IMR-90 (cell line): Measurements from ENCODE around the gene NFE2L2. TPM values are rescaled to one million over a fixed set of nuclear protein-coding genes. Genes with fewer than 3 reads are reported as not detected.

Source experiments
- ATAC-seq: fragments of 200-7000 bp; cut with Tn5 transposase; 2 replicates; pipeline ENCODE4 v1.9.1; 2020; ENCODE audit warnings: low read depth, mild to moderate bottlenecking, moderate library complexity
- BruUV-seq: library from RNA; stranded (reverse); fragments of 400-500 nt; replicated peaks from 2 replicates; lab custom pipeline; 2021; lab: Mats Ljungman, UMichigan
- CTCF ChIA-PET: fragments of 300-600 bp; formaldehyde crosslinking; extraction: SDS; loops from one replicate; lab custom pipeline; 2021; ENCODE audit warnings: antibody characterized with exemption; lab: Yijun Ruan, JAX
- POLR2A ChIA-PET: fragments of 300-600 bp; sonication (Branson Sonifier 250); formaldehyde crosslinking; loops from one replicate; lab custom pipeline; 2022; ENCODE audit warnings: antibody characterized with exemption; ENCODE audit not compliant: unreplicated experiment; lab: Charles Lee
- DNase-seq: peaks from one replicate; pipeline ENCODE4 v3.0.0; 2013
- H2AFZ ChIP-seq: replicated peaks from 2 replicates; pipeline ENCODE3; 2013; ENCODE audit warnings: low read length, mild to moderate bottlenecking; ENCODE audit not compliant: poor library complexity
- H2AK5ac ChIP-seq: 2 replicates; pipeline ENCODE4 v1.6.1; 2013; ENCODE audit warnings: low read depth, low read length, inconsistent platforms
- H2AK9ac ChIP-seq: replicated peaks from 2 replicates; pipeline ENCODE3; 2013; ENCODE audit warnings: mild to moderate bottlenecking, low read depth, low read length, moderate library complexity; ENCODE audit not compliant: poor library complexity
- H2BK120ac ChIP-seq: 2 replicates; pipeline ENCODE4 v1.6.1; 2013; ENCODE audit warnings: low read depth, low read length, inconsistent platforms
- H2BK15ac ChIP-seq: 3 replicates; pipeline ENCODE4 v1.6.1; 2013; ENCODE audit warnings: low read depth, low read length, inconsistent platforms
- H2BK20ac ChIP-seq: 2 replicates; pipeline ENCODE4 v1.6.1; 2013; ENCODE audit warnings: low read depth, mild to moderate bottlenecking, inconsistent platforms, low read length, moderate library complexity
- H2BK5ac ChIP-seq: 2 replicates; pipeline ENCODE4 v1.6.1; 2013; ENCODE audit warnings: mild to moderate bottlenecking, low read depth, low read length, inconsistent platforms; ENCODE audit not compliant: poor library complexity, severe bottlenecking
- H3K14ac ChIP-seq: replicated peaks from 2 replicates; pipeline ENCODE4 v1.6.1; 2013; ENCODE audit warnings: low read depth, low read length, inconsistent platforms
- H3K18ac ChIP-seq: 2 replicates; pipeline ENCODE4 v1.6.1; 2013; ENCODE audit warnings: low read depth, low read length, control low read depth
- H3K23ac ChIP-seq: 2 replicates; pipeline ENCODE4 v1.6.1; 2013; ENCODE audit warnings: low read depth, low read length, inconsistent platforms
- H3K27ac ChIP-seq: 2 replicates; pipeline ENCODE4 v1.5.1; 2013; ENCODE audit warnings: mild to moderate bottlenecking, control low read depth, low read length; ENCODE audit not compliant: insufficient read depth
- H3K27me3 ChIP-seq: 2 replicates; pipeline ENCODE4 v1.6.1; 2013; ENCODE audit warnings: low read length; ENCODE audit not compliant: control insufficient read depth, insufficient read depth
- H3K36me3 ChIP-seq: 2 replicates; pipeline ENCODE4 v1.6.1; 2013; ENCODE audit warnings: low read length, mixed read lengths; ENCODE audit not compliant: control insufficient read depth, insufficient read depth
- H3K4ac ChIP-seq: 2 replicates; pipeline ENCODE4 v1.6.1; 2013; ENCODE audit warnings: low read depth, low read length, inconsistent platforms
- H3K4me1 ChIP-seq: 2 replicates; pipeline ENCODE4 v1.6.1; 2013; ENCODE audit warnings: low read length, mixed read lengths; ENCODE audit not compliant: control insufficient read depth, insufficient read depth
- H3K4me2 ChIP-seq: 2 replicates; pipeline ENCODE4 v1.6.1; 2013; ENCODE audit warnings: low read depth, mild to moderate bottlenecking, control low read depth, low read length, moderate library complexity
- H3K4me3 ChIP-seq: 2 replicates; pipeline ENCODE4 v1.5.1; 2013; ENCODE audit warnings: low read depth, mild to moderate bottlenecking, control low read depth, low read length, moderate library complexity; ENCODE audit not compliant: insufficient read depth
- H3K56ac ChIP-seq: 2 replicates; pipeline ENCODE4 v1.6.1; 2013; ENCODE audit warnings: low read length, inconsistent platforms; ENCODE audit not compliant: insufficient read depth; ENCODE audit errors: extremely low read depth
- H3K79me1 ChIP-seq, 2 experiments: 2 replicates each; pipeline ENCODE4 v1.6.1; 2013; ENCODE audit warnings: low read length in 2 of 2, inconsistent platforms in 1 of 2, low read depth in 1 of 2
- H3K9ac ChIP-seq: 2 replicates; pipeline ENCODE4 v1.6.1; 2013; ENCODE audit warnings: low read depth, low read length, control low read depth
- H3K9me1 ChIP-seq: 2 replicates; pipeline ENCODE4 v1.6.1; 2013; ENCODE audit warnings: low read length, inconsistent platforms; ENCODE audit not compliant: insufficient read depth
- H3K9me3 ChIP-seq: 2 replicates; pipeline ENCODE4 v1.6.1; 2013; ENCODE audit warnings: low read length; ENCODE audit not compliant: control insufficient read depth, insufficient read depth
- H4K20me1 ChIP-seq: 2 replicates; pipeline ENCODE4 v1.6.1; 2013; ENCODE audit warnings: low read length, inconsistent platforms; ENCODE audit not compliant: insufficient read depth
- H4K5ac ChIP-seq: 2 replicates; pipeline ENCODE4 v1.6.1; 2013; ENCODE audit warnings: mild to moderate bottlenecking, low read depth, low read length, control low read depth
- H4K8ac ChIP-seq, 2 experiments: 2 replicates each; pipeline ENCODE4 v1.6.1; 2013; ENCODE audit warnings: low read depth in 2 of 2, low read length in 2 of 2, control low read depth in 1 of 2, inconsistent platforms in 1 of 2
- H4K91ac ChIP-seq: 2 replicates; pipeline ENCODE4 v1.6.1; 2013; ENCODE audit warnings: low read depth, low read length, inconsistent platforms; ENCODE audit not compliant: insufficient read depth
- CEBPB ChIP-seq: IDR thresholded peaks from 2 replicates; pipeline ENCODE4 v1.6.1; 2012; ENCODE audit warnings: low read depth, low read length, improper control_type of control experiment
- MAZ ChIP-seq: IDR thresholded peaks from 2 replicates; pipeline ENCODE4 v1.6.1; 2012; ENCODE audit warnings: low read depth, mild to moderate bottlenecking, low read length, improper control_type of control experiment, moderate library complexity, borderline replicate concordance
- MXI1 ChIP-seq: IDR thresholded peaks from 2 replicates; pipeline ENCODE4 v1.6.1; 2012; ENCODE audit warnings: low read depth, mild to moderate bottlenecking, low read length, moderate library complexity, borderline replicate concordance
- RAD21 ChIP-seq: IDR thresholded peaks from 2 replicates; pipeline ENCODE4 v1.6.1; 2012; ENCODE audit warnings: low read length, improper control_type of control experiment
- WGBS, 2 experiments: methylation state at CpG; one replicate each; pipeline versions ENCODE4 v1.1.5 to v1.1.7; 2013; ENCODE audit warnings: missing lambda C conversion rate in 2 of 2; ENCODE audit not compliant: insufficient read length in 1 of 2; ENCODE audit errors: extremely low coverage in 2 of 2; 5-methylcytosine and 5-hydroxymethylcytosine counted together
- dilution Hi-C: fragments of 300-500 bp; cut with HindIII; formaldehyde crosslinking; loops from one replicate; pipeline ENCODE4 v1.14.3; 2018; ENCODE audit warnings: low sequenced_read_pairs; ENCODE audit not compliant: unreplicated experiment
- in situ Hi-C: fragments of 300-500 bp; cut with MboI; formaldehyde crosslinking; loops from 3 replicates; pipeline ENCODE4 v1.14.3; 2019; ENCODE audit warnings: low sequenced_read_pairs, inconsistent platforms, mixed read lengths
- intact Hi-C: fragments of 100-400 bp; cut with micrococcal nuclease; formaldehyde crosslinking; loops from 2 replicates; pipeline ENCODE4 v1.10.0; 2022
- polyA plus RNA-seq, 3 experiments: library from polyadenylated mRNA; depleted of rRNA; stranded (reverse); fragments of >200 nt; gene quantifications; 2 replicates each; pipeline ENCODE4 v1.2.3, GENCODE V29; 2012; ENCODE audit warnings: low replicate concordance in 1 of 3
- total RNA-seq: library from RNA; depleted of rRNA; stranded (reverse); fragments of >200 nt; gene quantifications from 2 replicates; pipeline ENCODE4 v1.2.3, GENCODE V29; 2012
- TF ChIP-seq, protein P1 (sequence below): fragments of 150-350 bp; IDR thresholded peaks from 2 replicates; pipeline ENCODE4 v1.6.1; 2016; ENCODE audit warnings: low read depth, mild to moderate bottlenecking, low read length, moderate library complexity, borderline replicate concordance

NFE2L2 gene
- total and polyA plus RNA-seq, 2 of the 4 experiments (the other 2 are of a cell fraction) = 72.7 to 83.5 TPM

GRCh38 chr2:177229442-177230242 is 34.9 kb downstream of the NFE2L2 start:
- BruUV-seq = no TSS peak
- Histone ChIP-seq H3K27me3 (no peaks in the 10 kb centered on the region), H3K56ac (no peak overlapping the region), H3K23ac (0 out of 2 replicates have a peak overlapping the region, but pooled peaks have one; percentile 62), H3K18ac (no peak overlapping the region), H3K9ac (no peak overlapping the region), H3K27ac (peak overlapping the region; percentile 14; the same call in 1 of the 2 replicates), H2BK15ac (no peak overlapping the region), H3K79me1 (peaks cover 24 to 44% of the 10 kb centered on the region in 2 experiments), H2AFZ (no peak overlapping the region), H2AK9ac (no peak overlapping the region), H3K4me2 (no peak overlapping the region), H2BK120ac (no peak overlapping the region), H4K8ac (no peak overlapping the region), H4K20me1 (peaks cover 41% of the 10 kb centered on the region), H3K9me1 (peaks cover 4% of the 10 kb centered on the region; the same call in 1 of the 2 replicates), H2AK5ac (no peak overlapping the region), H4K91ac (no peak overlapping the region), H4K5ac (no peak overlapping the region), H2BK20ac (no peak overlapping the region), H3K4me1 (peaks cover 8% of the 10 kb centered on the region; the same call in 1 of the 2 replicates), H2BK5ac (no peak overlapping the region), H3K4me3 (no peak overlapping the region), H3K14ac (0 out of 2 replicates have a peak overlapping the region, but pooled peaks have one; percentile 8), H3K36me3 (peaks cover 47% of the 10 kb centered on the region), H3K4ac (no peak overlapping the region), H3K9me3 (no peaks in the 10 kb centered on the region)
- 80% methylated on average over 4 of the region's 8 CpGs; no CpG with 5 or more reads in 1 of the 2 experiments for WGBS, 2 experiments
- ATAC-seq = no peak
- ChIA-PET CTCF (no interaction called here), POLR2A (no interaction called here)
- dilution Hi-C loops = no loop called here
- no peak for DNase-seq
- TF ChIP-seq MXI1 (no peak), RAD21 (no peak), CEBPB (no peak), MAZ (no peak)
- TF ChIP-seq, protein P1, sequence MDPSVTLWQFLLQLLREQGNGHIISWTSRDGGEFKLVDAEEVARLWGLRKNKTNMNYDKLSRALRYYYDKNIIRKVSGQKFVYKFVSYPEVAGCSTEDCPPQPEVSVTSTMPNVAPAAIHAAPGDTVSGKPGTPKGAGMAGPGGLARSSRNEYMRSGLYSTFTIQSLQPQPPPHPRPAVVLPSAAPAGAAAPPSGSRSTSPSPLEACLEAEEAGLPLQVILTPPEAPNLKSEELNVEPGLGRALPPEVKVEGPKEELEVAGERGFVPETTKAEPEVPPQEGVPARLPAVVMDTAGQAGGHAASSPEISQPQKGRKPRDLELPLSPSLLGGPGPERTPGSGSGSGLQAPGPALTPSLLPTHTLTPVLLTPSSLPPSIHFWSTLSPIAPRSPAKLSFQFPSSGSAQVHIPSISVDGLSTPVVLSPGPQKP = no peak
- intact Hi-C loops = loop anchor here (2.0 kb wide), 2 partner anchors 33 to 103 kb away; no protein-coding TSS in a partner anchor
- in situ Hi-C loops = no loop called here
